Measurements from ENCODE around the gene STON2. TPM values are rescaled to one million over a fixed set of nuclear protein-coding genes. Genes with fewer than 3 reads are reported as not detected.

Gene STON2
- total and polyA plus RNA-seq, 3 experiments from 2014 or later: 0.22 TPM; not detected in 2

- H3K4me3 ChIP-seq (ENCODE audit: low read length): no peak overlapping the region
- Mint-ChIP-seq H3K36me3 (no peaks in the 10 kb centered on the region), H3K4me3 (no peak overlapping the region), H3K9me3 (no peaks in the 10 kb centered on the region), H3K27me3 (peaks cover 0 to 29% of the 10 kb centered on the region in 2 donors), H3K4me1 (no peaks in the 10 kb centered on the region), H3K27ac (no peak overlapping the region)
- no peaks in the 10 kb centered on the region for H3K27me3 ChIP-seq (ENCODE audit: insufficient read depth, low read length, poor library complexity, severe bottlenecking)
- no peak overlapping the region for H3K27ac ChIP-seq (ENCODE audit: low read depth, low read length)
- H3K36me3 ChIP-seq (ENCODE audit: insufficient read depth, low read length): no peaks in the 10 kb centered on the region
- ChIA-PET POLR2A (no interaction called here), CTCF (interaction anchor here (1.1 kb wide), 1 partner anchor 187 kb away, joined by 4 read pairs; no protein-coding TSS in a partner anchor)
- H3K4me1 ChIP-seq (ENCODE audit: insufficient read depth, low read length): no peaks in the 10 kb centered on the region
- H3K9me3 ChIP-seq (ENCODE audit: low read length): no peaks in the 10 kb centered on the region
- no peak for DNase-seq
Measured at GRCh38 chr14:81277096-81277495, 123.0 kb downstream of the STON2 start.

DNA sequence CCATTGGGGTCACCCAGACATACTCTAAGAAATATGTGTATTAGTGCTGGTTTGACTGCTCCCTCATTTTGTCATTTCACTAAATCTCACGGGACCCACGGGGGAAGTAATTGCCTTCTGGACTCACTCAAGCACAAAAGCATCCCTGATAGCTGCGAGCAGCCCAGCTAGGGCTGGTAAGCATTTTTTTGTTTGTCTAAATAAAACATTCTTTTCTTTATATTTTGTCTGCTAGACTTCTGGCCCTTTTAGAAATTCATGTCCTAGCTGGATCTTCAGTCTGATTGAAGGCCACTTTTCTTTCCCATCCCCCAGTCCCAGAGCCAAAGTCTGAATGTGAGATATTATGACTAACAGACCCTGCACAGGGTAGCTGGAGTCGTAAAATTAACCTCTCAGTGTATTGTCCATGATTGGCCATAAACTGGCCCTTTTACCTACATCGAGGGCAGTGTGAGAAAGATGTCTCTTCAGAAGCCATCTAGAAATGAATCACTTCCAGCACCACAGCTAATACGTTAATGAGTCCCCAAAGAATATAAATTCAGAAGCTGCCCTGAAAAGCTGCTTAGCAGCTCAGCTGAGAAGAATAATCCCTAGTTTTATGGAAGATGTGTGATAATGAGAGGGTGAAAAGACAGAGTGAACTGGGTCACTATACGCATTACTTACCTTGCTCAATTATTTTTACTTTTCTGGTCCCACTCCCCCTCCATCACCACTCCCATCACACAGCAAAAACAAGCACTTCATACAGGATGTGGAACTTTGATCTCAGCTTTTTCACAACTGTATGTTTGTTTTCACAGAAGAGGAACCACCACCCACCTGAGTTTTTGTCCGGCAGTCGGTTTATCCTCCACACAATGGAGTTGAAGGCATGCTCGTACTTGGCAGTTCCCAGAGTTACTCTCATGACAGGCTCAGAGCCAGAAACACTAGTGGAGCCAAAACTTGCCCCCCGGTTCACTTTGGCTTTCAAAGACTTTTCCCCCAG is 123.8 kb downstream of the STON2 start:
- H3K36me3 Mint-ChIP-seq: no peaks in the 10 kb centered on the region
- no peak overlapping the region for H3K4me3 ChIP-seq (ENCODE audit: low read length)
- H3K27me3 Mint-ChIP-seq: peaks cover 0 to 29% of the 10 kb centered on the region in 2 donors
- no peaks in the 10 kb centered on the region for H3K27me3 ChIP-seq (ENCODE audit: insufficient read depth, low read length, poor library complexity, severe bottlenecking)
- H3K9me3 Mint-ChIP-seq: no peaks in the 10 kb centered on the region
- no peak overlapping the region for H3K27ac Mint-ChIP-seq
- H3K4me1 ChIP-seq (ENCODE audit: insufficient read depth, low read length): no peaks in the 10 kb centered on the region
- H3K36me3 ChIP-seq (ENCODE audit: insufficient read depth, low read length): no peaks in the 10 kb centered on the region
- CTCF ChIA-PET: interaction anchor here (1.1 kb wide), 1 partner anchor 188 kb away, joined by 4 read pairs; no protein-coding TSS in a partner anchor
- H3K4me1 Mint-ChIP-seq: no peaks in the 10 kb centered on the region
- H3K9me3 ChIP-seq (ENCODE audit: low read length): no peaks in the 10 kb centered on the region
- POLR2A ChIA-PET: no interaction called here
- no peak overlapping the region for H3K27ac ChIP-seq (ENCODE audit: low read depth, low read length)
- no peak for DNase-seq
- no peak overlapping the region for H3K4me3 Mint-ChIP-seq

GRCh38 chr14:81275305-81276072 is 124.6 kb downstream of the STON2 start:
- H3K4me3 Mint-ChIP-seq: no peak overlapping the region
- ChIA-PET POLR2A (no interaction called here), CTCF (no interaction called here)
- H3K9me3 ChIP-seq (ENCODE audit: low read length): no peaks in the 10 kb centered on the region
- no peak overlapping the region for H3K27ac ChIP-seq (ENCODE audit: low read depth, low read length)
- no peaks in the 10 kb centered on the region for H3K27me3 ChIP-seq (ENCODE audit: insufficient read depth, low read length, poor library complexity, severe bottlenecking)
- H3K9me3 Mint-ChIP-seq: no peaks in the 10 kb centered on the region
- DNase-seq: no peak
- H3K4me1 ChIP-seq (ENCODE audit: insufficient read depth, low read length): no peaks in the 10 kb centered on the region
- no peak overlapping the region for H3K4me3 ChIP-seq (ENCODE audit: low read length)
- H3K27ac Mint-ChIP-seq: no peak overlapping the region
- H3K36me3 ChIP-seq (ENCODE audit: insufficient read depth, low read length): no peaks in the 10 kb centered on the region
- H3K36me3 Mint-ChIP-seq: no peaks in the 10 kb centered on the region
- no peaks in the 10 kb centered on the region for H3K4me1 Mint-ChIP-seq
- peaks cover 0 to 29% of the 10 kb centered on the region in 2 donors for H3K27me3 Mint-ChIP-seq

- Mint-ChIP-seq H3K36me3 (no peaks in the 10 kb centered on the region), H3K4me1 (no peaks in the 10 kb centered on the region), H3K27ac (no peak overlapping the region), H3K27me3 (peaks cover 1 to 30% of the 10 kb centered on the region in 2 donors), H3K4me3 (no peak overlapping the region), H3K9me3 (no peaks in the 10 kb centered on the region)
- Histone ChIP-seq H3K4me1 (ENCODE audit: insufficient read depth, low read length) (no peaks in the 10 kb centered on the region), H3K36me3 (ENCODE audit: insufficient read depth, low read length) (no peaks in the 10 kb centered on the region), H3K9me3 (ENCODE audit: low read length) (no peaks in the 10 kb centered on the region), H3K27me3 (ENCODE audit: insufficient read depth, low read length, poor library complexity, severe bottlenecking) (no peaks in the 10 kb centered on the region), H3K4me3 (ENCODE audit: low read length) (no peak overlapping the region), H3K27ac (ENCODE audit: low read depth, low read length) (no peak overlapping the region)
- ChIA-PET POLR2A (no interaction called here), CTCF (no interaction called here)
- DNase-seq: no peak
Measured at GRCh38 chr14:81273961-81274575, 126.1 kb downstream of the STON2 start.

DNA sequence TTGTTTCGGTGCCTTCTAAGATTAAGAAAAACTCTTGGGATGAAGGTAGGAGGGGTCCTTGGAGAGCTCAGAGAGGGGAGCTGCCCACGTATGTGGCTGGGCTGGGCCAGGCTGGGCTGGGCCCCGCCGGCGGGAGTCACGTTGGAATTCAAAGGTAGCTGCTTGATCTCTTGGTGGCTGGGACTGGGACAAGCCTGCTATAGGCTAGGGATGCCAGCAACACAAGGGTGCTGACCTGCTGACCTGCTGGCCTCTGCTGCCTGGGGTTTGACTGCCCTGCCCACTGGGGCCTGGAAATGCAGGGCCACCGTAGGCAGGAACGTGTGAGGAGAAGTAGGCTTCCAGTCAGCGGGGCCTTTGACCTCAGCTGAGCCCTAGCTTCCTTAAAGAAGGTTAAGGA is 126.6 kb downstream of the STON2 start:
- Mint-ChIP-seq H3K4me3 (no peak overlapping the region), H3K4me1 (no peaks in the 10 kb centered on the region), H3K27me3 (peaks cover 1 to 33% of the 10 kb centered on the region in 2 donors), H3K36me3 (no peaks in the 10 kb centered on the region), H3K27ac (no peak overlapping the region), H3K9me3 (no peaks in the 10 kb centered on the region)
- Histone ChIP-seq H3K4me3 (ENCODE audit: low read length) (no peak overlapping the region), H3K9me3 (ENCODE audit: low read length) (no peaks in the 10 kb centered on the region), H3K27ac (ENCODE audit: low read depth, low read length) (no peak overlapping the region), H3K4me1 (ENCODE audit: insufficient read depth, low read length) (no peaks in the 10 kb centered on the region), H3K27me3 (ENCODE audit: insufficient read depth, low read length, poor library complexity, severe bottlenecking) (no peaks in the 10 kb centered on the region), H3K36me3 (ENCODE audit: insufficient read depth, low read length) (no peaks in the 10 kb centered on the region)
- POLR2A ChIA-PET: no interaction called here
- CTCF ChIA-PET: no interaction called here
- DNase-seq: no peak

DNA sequence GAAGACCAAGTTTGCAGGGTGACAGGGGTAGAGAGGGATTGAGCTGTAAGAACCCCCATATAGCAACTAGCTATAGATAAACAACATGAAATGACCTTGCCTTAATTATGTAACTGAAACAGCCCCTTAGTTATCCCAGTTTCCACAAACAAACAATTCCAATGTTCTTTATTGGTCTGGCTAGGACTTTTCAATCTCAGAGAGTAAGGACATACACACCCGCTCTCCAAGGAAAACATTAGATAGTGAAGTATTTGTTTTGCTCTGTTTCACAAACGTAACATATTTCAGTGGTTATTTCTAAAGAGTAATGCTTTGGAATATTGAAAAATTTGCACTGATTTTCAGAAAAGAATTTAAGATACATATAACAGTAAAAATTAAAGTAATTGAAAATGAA is 127.8 kb downstream of the STON2 start:
- Mint-ChIP-seq H3K4me3 (no peak overlapping the region), H3K27ac (no peak overlapping the region), H3K9me3 (no peaks in the 10 kb centered on the region), H3K27me3 (peaks cover 5 to 36% of the 10 kb centered on the region in 2 donors), H3K4me1 (no peaks in the 10 kb centered on the region), H3K36me3 (no peaks in the 10 kb centered on the region)
- CTCF ChIA-PET: interaction anchor here (1.0 to 1.5 kb wide), 2 partner anchors 181 to 192 kb away, joined by 3 to 4 read pairs; no protein-coding TSS in a partner anchor
- Histone ChIP-seq H3K27me3 (ENCODE audit: insufficient read depth, low read length, poor library complexity, severe bottlenecking) (no peaks in the 10 kb centered on the region), H3K27ac (ENCODE audit: low read depth, low read length) (no peak overlapping the region), H3K9me3 (ENCODE audit: low read length) (no peaks in the 10 kb centered on the region), H3K36me3 (ENCODE audit: insufficient read depth, low read length) (no peaks in the 10 kb centered on the region), H3K4me1 (ENCODE audit: insufficient read depth, low read length) (no peaks in the 10 kb centered on the region), H3K4me3 (ENCODE audit: low read length) (no peak overlapping the region)
- POLR2A ChIA-PET: no interaction called here
- DNase-seq: no peak

DNA sequence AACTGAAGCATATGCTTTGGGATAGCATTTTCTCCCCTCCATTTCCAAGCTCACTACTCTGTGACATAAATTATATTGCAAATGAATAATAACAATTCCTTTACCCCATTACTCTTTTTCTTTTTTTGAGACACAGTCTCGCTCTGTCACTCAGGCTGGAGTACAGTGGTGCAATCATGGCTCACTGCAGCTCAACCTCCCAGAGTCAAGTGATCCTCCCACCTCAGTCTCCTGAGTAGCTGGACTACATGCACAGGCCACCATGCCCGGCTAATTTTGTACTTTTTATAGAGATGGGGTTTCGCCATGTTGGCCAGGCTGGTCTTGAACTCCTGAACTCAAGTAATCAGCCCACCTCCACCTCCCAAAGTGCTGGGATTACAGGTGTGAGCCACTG is 130.1 kb downstream of the STON2 start:
- ChIA-PET CTCF (interaction anchor here (0.6 to 2.2 kb wide), 6 partner anchors 9 to 199 kb away, joined by 3 to 13 read pairs (median 4); no protein-coding TSS in a partner anchor), POLR2A (no interaction called here)
- no peaks in the 10 kb centered on the region for H3K9me3 Mint-ChIP-seq
- H3K36me3 Mint-ChIP-seq: no peaks in the 10 kb centered on the region
- Histone ChIP-seq H3K36me3 (ENCODE audit: insufficient read depth, low read length) (no peaks in the 10 kb centered on the region), H3K4me3 (ENCODE audit: low read length) (no peak overlapping the region), H3K4me1 (ENCODE audit: insufficient read depth, low read length) (no peaks in the 10 kb centered on the region), H3K27me3 (ENCODE audit: insufficient read depth, low read length, poor library complexity, severe bottlenecking) (no peaks in the 10 kb centered on the region), H3K9me3 (ENCODE audit: low read length) (no peaks in the 10 kb centered on the region), H3K27ac (ENCODE audit: low read depth, low read length) (no peak overlapping the region)
- no peak overlapping the region for H3K4me3 Mint-ChIP-seq
- no peak for DNase-seq
- no peaks in the 10 kb centered on the region for H3K4me1 Mint-ChIP-seq
- no peak overlapping the region for H3K27ac Mint-ChIP-seq
- H3K27me3 Mint-ChIP-seq: peaks cover 7 to 30% of the 10 kb centered on the region in 2 donors

Data from CD8-positive, alpha-beta memory T cell (primary cell).